Mesenchymal stem cell (in vitro differentiated cells and primary cell): ENCODE data around the gene ACYP2.

Experiments used
- DNase-seq: peaks from one replicate; pipeline ENCODE4 v3.0.0-alpha.2; 2013
- H2AFZ ChIP-seq: one replicate; pipeline ENCODE4 v1.6.1; 2013; ENCODE audit warnings: low read depth, mild to moderate bottlenecking, control low read depth, inconsistent platforms, low read length, moderate library complexity
- H2AK5ac ChIP-seq: 2 replicates; pipeline ENCODE4 v1.6.1; 2013; ENCODE audit warnings: low read length, moderate library complexity, mild to moderate bottlenecking, inconsistent platforms; ENCODE audit not compliant: severe bottlenecking
- H2BK120ac ChIP-seq: one replicate; pipeline ENCODE4 v1.6.1; 2013; ENCODE audit warnings: low read depth, mild to moderate bottlenecking, inconsistent platforms, low read length, moderate library complexity
- H2BK12ac ChIP-seq, 2 experiments: one replicate each; pipeline ENCODE4 v1.6.1; 2013; ENCODE audit warnings: inconsistent platforms in 2 of 2, low read length in 2 of 2, mild to moderate bottlenecking in 2 of 2, moderate library complexity in 2 of 2, control low read depth in 1 of 2
- H2BK15ac ChIP-seq: one replicate; pipeline ENCODE4 v1.6.1; 2013; ENCODE audit warnings: mild to moderate bottlenecking, low read depth, inconsistent platforms; ENCODE audit not compliant: poor library complexity, severe bottlenecking
- H2BK5ac ChIP-seq: 2 replicates; pipeline ENCODE4 v1.6.1; 2013; ENCODE audit warnings: low read depth, mild to moderate bottlenecking, low read length, control low read depth, inconsistent platforms; ENCODE audit not compliant: poor library complexity, severe bottlenecking
- H3K14ac ChIP-seq, 2 experiments: one replicate each; pipeline ENCODE4 v1.6.1; 2013; ENCODE audit warnings: inconsistent platforms in 2 of 2, low read length in 2 of 2, control low read depth in 1 of 2, mild to moderate bottlenecking in 1 of 2, moderate library complexity in 1 of 2
- H3K18ac ChIP-seq, 2 experiments: one replicate each; pipeline ENCODE4 v1.6.1; 2013; ENCODE audit warnings: inconsistent platforms in 2 of 2, low read length in 2 of 2, control low read depth in 1 of 2, low read depth in 1 of 2, mild to moderate bottlenecking in 1 of 2
- H3K23ac ChIP-seq, 2 experiments: one replicate each; pipeline ENCODE4 v1.6.1; 2013; ENCODE audit warnings: inconsistent platforms in 2 of 2, low read length in 2 of 2, mild to moderate bottlenecking in 2 of 2, moderate library complexity in 2 of 2, control low read depth in 1 of 2
- H3K27ac ChIP-seq: 2 replicates; pipeline ENCODE4 v1.5.1; 2013; ENCODE audit warnings: mild to moderate bottlenecking, moderate library complexity, low read length, control low read depth, inconsistent platforms; ENCODE audit not compliant: poor library complexity, severe bottlenecking
- H3K27me3 ChIP-seq, 2 experiments: 2 replicates each; pipeline versions ENCODE4 v1.6.1 to v1.7.0; 2013; ENCODE audit warnings: low read length in 2 of 2, mild to moderate bottlenecking in 2 of 2, moderate library complexity in 2 of 2, control low read depth in 1 of 2, inconsistent platforms in 1 of 2; ENCODE audit not compliant: control insufficient read depth in 1 of 2, insufficient read depth in 1 of 2
- H3K36me3 ChIP-seq, 2 experiments: 2 replicates each; pipeline versions ENCODE4 v1.6.1 to v1.7.0; 2013; ENCODE audit warnings: low read length in 2 of 2, control low read depth in 1 of 2, inconsistent platforms in 1 of 2, low read depth in 1 of 2, mild to moderate bottlenecking in 1 of 2; ENCODE audit not compliant: insufficient read depth in 2 of 2, control insufficient read depth in 1 of 2
- H3K4ac ChIP-seq, 2 experiments: one replicate each; pipeline ENCODE4 v1.6.1; 2013; ENCODE audit warnings: inconsistent platforms in 2 of 2, low read length in 2 of 2, mild to moderate bottlenecking in 2 of 2, moderate library complexity in 2 of 2, control low read depth in 1 of 2, low read depth in 1 of 2
- H3K4me1 ChIP-seq: 2 replicates; pipeline ENCODE4 v1.6.1; 2013; ENCODE audit warnings: low read depth, low read length, control low read depth; ENCODE audit not compliant: control insufficient read depth, insufficient read depth
- H3K4me2 ChIP-seq: 2 replicates; pipeline ENCODE4 v1.6.1; 2013; ENCODE audit warnings: low read length, mild to moderate bottlenecking, inconsistent platforms; ENCODE audit not compliant: poor library complexity, severe bottlenecking
- H3K4me3 ChIP-seq, 2 experiments: 2 replicates each; pipeline versions ENCODE4 v1.5.1 to v1.7.0; 2013; ENCODE audit warnings: low read length in 2 of 2, mild to moderate bottlenecking in 2 of 2, control low read depth in 1 of 2, low read depth in 1 of 2; ENCODE audit not compliant: insufficient read depth in 1 of 2
- H3K79me1 ChIP-seq: replicated peaks from 2 replicates; pipeline ENCODE4 v1.6.1; 2013; ENCODE audit warnings: mild to moderate bottlenecking, control low read depth, low read length, inconsistent platforms; ENCODE audit not compliant: poor library complexity, severe bottlenecking
- H3K9ac ChIP-seq: 2 replicates; pipeline ENCODE4 v1.7.0; 2013; ENCODE audit warnings: mild to moderate bottlenecking, low read length, moderate library complexity
- H3K9me3 ChIP-seq: 2 replicates; pipeline ENCODE4 v1.7.0; 2013; ENCODE audit warnings: mild to moderate bottlenecking, low read length; ENCODE audit not compliant: control insufficient read depth
- H4K8ac ChIP-seq: one replicate; pipeline ENCODE4 v1.6.1; 2013; ENCODE audit warnings: inconsistent platforms, mild to moderate bottlenecking, low read length, moderate library complexity
- H4K91ac ChIP-seq: one replicate; pipeline ENCODE4 v1.6.1; 2013; ENCODE audit warnings: mild to moderate bottlenecking, low read length, inconsistent platforms
- WGBS: methylation state at CpG from one replicate; pipeline ENCODE4 v1.1.7; 2013; ENCODE audit warnings: mixed read lengths; 5-methylcytosine and 5-hydroxymethylcytosine counted together

ACYP2 gene

DNA sequence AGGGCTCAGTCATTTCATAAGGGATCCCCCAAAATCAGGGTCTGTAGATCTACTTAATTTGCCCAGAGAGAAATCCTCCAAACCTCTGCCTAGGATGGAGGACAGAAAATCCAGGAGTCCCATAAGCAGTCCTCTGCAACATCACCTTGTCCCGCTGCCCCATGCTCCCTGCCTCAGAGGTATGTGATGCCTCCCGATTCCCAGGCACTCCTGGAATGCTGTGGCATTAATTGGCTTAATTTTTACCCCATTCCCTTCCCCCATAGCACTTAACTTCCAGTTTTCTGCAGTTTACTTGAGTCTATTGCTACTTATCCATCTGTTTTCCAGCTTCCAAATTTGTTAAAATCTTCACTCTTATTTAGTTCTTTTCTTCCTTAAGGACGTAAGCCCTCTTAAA, 232.2 kb downstream of the ACYP2 start:
- Histone ChIP-seq H3K79me1 (no peaks in the 10 kb centered on the region), H3K4me2 (no peak overlapping the region), H3K27ac (peak overlapping the region; percentile 55), H4K91ac (no peak overlapping the region), H3K27me3 (no peaks in the 10 kb centered on the region), H2BK120ac (no peak overlapping the region), H3K23ac (no peak overlapping the region), H2AFZ (no peak overlapping the region), H3K4me1 (no peaks in the 10 kb centered on the region), H3K4ac (no peak overlapping the region), H3K18ac (no peak overlapping the region), H4K8ac (no peak overlapping the region), H3K9me3 (no peaks in the 10 kb centered on the region), H2BK12ac (no peak overlapping the region), H2BK15ac (no peak overlapping the region), H3K36me3 (no peaks in the 10 kb centered on the region), H3K4me3 (no peak overlapping the region), H2AK5ac (no peak overlapping the region), H3K9ac (no peak overlapping the region), H2BK5ac (no peak overlapping the region), H3K14ac (no peak overlapping the region)
- no peak for DNase-seq
- 76% methylated on average over 2 of the region's 3 CpGs for WGBS

GRCh38 chr2:54348646-54349045, 233.2 kb downstream of the ACYP2 start:
- H2BK12ac ChIP-seq: no peak overlapping the region
- no peak overlapping the region for H2BK15ac ChIP-seq
- no peaks in the 10 kb centered on the region for H3K9me3 ChIP-seq
- H2BK120ac ChIP-seq: no peak overlapping the region
- no peak overlapping the region for H3K27ac ChIP-seq
- no peak overlapping the region for H3K18ac ChIP-seq
- H4K91ac ChIP-seq: no peak overlapping the region
- H2AFZ ChIP-seq: no peak overlapping the region
- H3K9ac ChIP-seq: no peak overlapping the region
- H3K14ac ChIP-seq: no peak overlapping the region
- no peaks in the 10 kb centered on the region for H3K27me3 ChIP-seq
- WGBS: 42% methylated on average over 2 of the region's 2 CpGs
- no peaks in the 10 kb centered on the region for H3K79me1 ChIP-seq
- H4K8ac ChIP-seq: no peak overlapping the region
- H3K4me2 ChIP-seq: no peak overlapping the region
- H3K4me1 ChIP-seq: no peaks in the 10 kb centered on the region
- no peak overlapping the region for H2BK5ac ChIP-seq
- no peak overlapping the region for H3K23ac ChIP-seq
- H3K36me3 ChIP-seq: no peaks in the 10 kb centered on the region
- H3K4me3 ChIP-seq: no peak overlapping the region
- no peak overlapping the region for H2AK5ac ChIP-seq
- H3K4ac ChIP-seq: no peak overlapping the region
- DNase-seq: peak; percentile 29

- no peaks in the 10 kb centered on the region for H3K4me1 ChIP-seq
- H2BK120ac ChIP-seq: no peak overlapping the region
These were observed 235.0 kb downstream of the ACYP2 start for GRCh38 chr2:54350426-54350825.

GRCh38 chr2:54353216-54353615, 237.8 kb downstream of the ACYP2 start:
- Histone ChIP-seq H3K79me1 (no peaks in the 10 kb centered on the region), H2BK120ac (no peak overlapping the region), H2BK12ac (no peak overlapping the region), H2BK15ac (no peak overlapping the region), H4K91ac (no peak overlapping the region), H2AK5ac (no peak overlapping the region), H3K4ac (no peak overlapping the region), H3K4me3 (no peak overlapping the region), H3K9me3 (no peaks in the 10 kb centered on the region), H3K23ac (no peak overlapping the region), H2BK5ac (no peak overlapping the region), H3K14ac (no peak overlapping the region), H4K8ac (no peak overlapping the region), H3K27me3 (no peaks in the 10 kb centered on the region), H3K27ac (no peak overlapping the region), H3K4me1 (no peaks in the 10 kb centered on the region), H3K36me3 (no peaks in the 10 kb centered on the region), H3K4me2 (no peak overlapping the region), H2AFZ (no peak overlapping the region), H3K18ac (no peak overlapping the region), H3K9ac (no peak overlapping the region)
- peak; percentile 18 for DNase-seq
- WGBS: 30% methylated on average over 5 of the region's 5 CpGs

More at GRCh38 chr2:54350426-54350825, 235.0 kb downstream of the ACYP2 start:
- H3K79me1 ChIP-seq: no peaks in the 10 kb centered on the region
- no peak overlapping the region for H3K14ac ChIP-seq
- no peak overlapping the region for H4K8ac ChIP-seq
- H4K91ac ChIP-seq: no peak overlapping the region
- no peak overlapping the region for H2AK5ac ChIP-seq
- no peaks in the 10 kb centered on the region for H3K9me3 ChIP-seq
- DNase-seq: no peak
- no peak overlapping the region for H2BK5ac ChIP-seq
- H2AFZ ChIP-seq: no peak overlapping the region
- no peaks in the 10 kb centered on the region for H3K27me3 ChIP-seq
- no peak overlapping the region for H3K4me2 ChIP-seq
- no peak overlapping the region for H3K9ac ChIP-seq
- H2BK12ac ChIP-seq: no peak overlapping the region
- no peak overlapping the region for H3K23ac ChIP-seq
- WGBS: 82% methylated on average over 2 of the region's 3 CpGs
- no peaks in the 10 kb centered on the region for H3K36me3 ChIP-seq
- peak overlapping the region in 1 of 2 experiments; percentile 25 for H3K18ac ChIP-seq
- no peak overlapping the region for H3K27ac ChIP-seq
- H2BK15ac ChIP-seq: no peak overlapping the region
- no peak overlapping the region for H3K4ac ChIP-seq
- no peak overlapping the region for H3K4me3 ChIP-seq
